ENCODE data around the gene PLXNA1.

DNA sequence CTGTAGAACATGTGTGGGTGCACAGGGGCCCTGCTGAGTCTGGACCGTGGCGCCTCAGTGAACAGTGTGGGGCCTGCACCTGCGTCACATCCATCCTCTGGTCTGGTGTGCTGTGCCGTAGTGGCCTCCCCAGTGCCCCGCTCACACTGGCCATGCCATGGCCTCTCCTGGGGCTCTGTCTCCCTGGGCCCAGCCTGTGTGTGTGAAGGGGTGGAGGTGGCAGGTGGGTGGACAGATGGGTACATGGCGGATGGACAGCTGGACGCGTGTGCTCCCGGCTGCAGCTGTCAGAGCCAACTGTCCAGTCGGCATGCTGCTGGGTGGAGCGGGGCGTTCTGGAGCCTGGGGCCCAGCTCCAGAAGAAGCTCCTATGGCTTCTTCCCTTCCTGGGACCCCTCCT is 17.8 kb downstream of the PLXNA1 start:
- no peak for TF ChIP-seq ZNF331 (CRISPR knock-in tag; IDR thresholded peaks at IDR 0.05; ENCODE audit: low read depth)
- TF ChIP-seq, protein P1, sequence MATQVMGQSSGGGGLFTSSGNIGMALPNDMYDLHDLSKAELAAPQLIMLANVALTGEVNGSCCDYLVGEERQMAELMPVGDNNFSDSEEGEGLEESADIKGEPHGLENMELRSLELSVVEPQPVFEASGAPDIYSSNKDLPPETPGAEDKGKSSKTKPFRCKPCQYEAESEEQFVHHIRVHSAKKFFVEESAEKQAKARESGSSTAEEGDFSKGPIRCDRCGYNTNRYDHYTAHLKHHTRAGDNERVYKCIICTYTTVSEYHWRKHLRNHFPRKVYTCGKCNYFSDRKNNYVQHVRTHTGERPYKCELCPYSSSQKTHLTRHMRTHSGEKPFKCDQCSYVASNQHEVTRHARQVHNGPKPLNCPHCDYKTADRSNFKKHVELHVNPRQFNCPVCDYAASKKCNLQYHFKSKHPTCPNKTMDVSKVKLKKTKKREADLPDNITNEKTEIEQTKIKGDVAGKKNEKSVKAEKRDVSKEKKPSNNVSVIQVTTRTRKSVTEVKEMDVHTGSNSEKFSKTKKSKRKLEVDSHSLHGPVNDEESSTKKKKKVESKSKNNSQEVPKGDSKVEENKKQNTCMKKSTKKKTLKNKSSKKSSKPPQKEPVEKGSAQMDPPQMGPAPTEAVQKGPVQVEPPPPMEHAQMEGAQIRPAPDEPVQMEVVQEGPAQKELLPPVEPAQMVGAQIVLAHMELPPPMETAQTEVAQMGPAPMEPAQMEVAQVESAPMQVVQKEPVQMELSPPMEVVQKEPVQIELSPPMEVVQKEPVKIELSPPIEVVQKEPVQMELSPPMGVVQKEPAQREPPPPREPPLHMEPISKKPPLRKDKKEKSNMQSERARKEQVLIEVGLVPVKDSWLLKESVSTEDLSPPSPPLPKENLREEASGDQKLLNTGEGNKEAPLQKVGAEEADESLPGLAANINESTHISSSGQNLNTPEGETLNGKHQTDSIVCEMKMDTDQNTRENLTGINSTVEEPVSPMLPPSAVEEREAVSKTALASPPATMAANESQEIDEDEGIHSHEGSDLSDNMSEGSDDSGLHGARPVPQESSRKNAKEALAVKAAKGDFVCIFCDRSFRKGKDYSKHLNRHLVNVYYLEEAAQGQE (IDR thresholded peaks at IDR 0.05; ENCODE audit: unreplicated experiment), result no peak
- TF ChIP-seq, protein P2, sequence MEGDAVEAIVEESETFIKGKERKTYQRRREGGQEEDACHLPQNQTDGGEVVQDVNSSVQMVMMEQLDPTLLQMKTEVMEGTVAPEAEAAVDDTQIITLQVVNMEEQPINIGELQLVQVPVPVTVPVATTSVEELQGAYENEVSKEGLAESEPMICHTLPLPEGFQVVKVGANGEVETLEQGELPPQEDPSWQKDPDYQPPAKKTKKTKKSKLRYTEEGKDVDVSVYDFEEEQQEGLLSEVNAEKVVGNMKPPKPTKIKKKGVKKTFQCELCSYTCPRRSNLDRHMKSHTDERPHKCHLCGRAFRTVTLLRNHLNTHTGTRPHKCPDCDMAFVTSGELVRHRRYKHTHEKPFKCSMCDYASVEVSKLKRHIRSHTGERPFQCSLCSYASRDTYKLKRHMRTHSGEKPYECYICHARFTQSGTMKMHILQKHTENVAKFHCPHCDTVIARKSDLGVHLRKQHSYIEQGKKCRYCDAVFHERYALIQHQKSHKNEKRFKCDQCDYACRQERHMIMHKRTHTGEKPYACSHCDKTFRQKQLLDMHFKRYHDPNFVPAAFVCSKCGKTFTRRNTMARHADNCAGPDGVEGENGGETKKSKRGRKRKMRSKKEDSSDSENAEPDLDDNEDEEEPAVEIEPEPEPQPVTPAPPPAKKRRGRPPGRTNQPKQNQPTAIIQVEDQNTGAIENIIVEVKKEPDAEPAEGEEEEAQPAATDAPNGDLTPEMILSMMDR (conservative IDR thresholded peaks at IDR 0.05; ENCODE audit: low read depth in 2 of 2), result no peak
- no peak for TF ChIP-seq ZNF114 (CRISPR knock-in tag; IDR thresholded peaks at IDR 0.05)
- no peak for TF ChIP-seq JUNB (IDR thresholded peaks at IDR 0.05; ENCODE audit: unreplicated experiment)

Data from GM23338 (cell line).